Activated naive CD8-positive, alpha-beta T cell treated with anti-CD3 and anti-CD28 coated beads, Interleukin-2, amount 50 U/mL, for 16 hours (primary cell): ENCODE results near the gene DKK3.

Experiments
- DNase-seq: peaks from one replicate; pipeline ENCODE4 v3.0.0-alpha.2; 2020; ENCODE audit warnings: low read depth, low spot score

The DKK3 gene

GRCh38 chr11:11946180-11946579, 62.2 kb downstream of the DKK3 start:
- no peak for DNase-seq

DNA sequence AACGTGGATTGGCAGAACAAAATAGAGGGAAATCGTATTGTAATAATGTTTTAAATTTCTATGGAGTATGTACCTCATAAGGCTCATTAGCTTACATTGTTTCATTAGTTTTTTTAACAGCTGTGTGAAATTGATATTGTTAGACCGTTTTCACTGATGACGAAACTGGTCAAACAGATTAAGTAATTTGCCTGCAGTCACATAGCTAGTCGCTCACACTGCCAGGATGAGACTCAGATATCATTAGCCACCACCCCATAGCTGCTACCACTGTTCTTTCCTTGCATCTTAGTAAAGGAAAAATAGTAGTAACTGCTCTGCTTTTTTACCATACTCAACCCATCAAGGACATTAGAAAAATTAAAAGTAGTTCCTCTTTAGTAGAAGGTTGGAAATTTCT, 64.0 kb downstream of the DKK3 start:
- DNase-seq = no peak

DNA sequence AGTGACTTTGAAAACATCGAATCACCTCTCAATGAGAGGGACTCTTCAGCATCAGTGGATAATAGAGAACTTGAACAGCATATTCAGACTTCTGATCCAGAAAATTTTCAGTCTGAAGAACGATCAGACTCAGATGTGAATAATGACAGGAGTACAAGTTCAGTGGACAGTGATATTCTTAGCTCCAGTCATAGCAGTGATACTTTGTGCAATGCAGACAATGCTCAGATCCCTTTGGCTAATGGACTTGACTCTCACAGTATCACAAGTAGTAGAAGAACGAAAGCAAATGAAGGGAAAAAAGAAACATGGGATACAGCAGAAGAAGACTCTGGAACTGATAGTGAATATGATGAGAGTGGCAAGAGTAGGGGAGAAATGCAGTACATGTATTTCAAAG, 65.8 kb downstream of the DKK3 start:
- DNase-seq = no peak

DNA sequence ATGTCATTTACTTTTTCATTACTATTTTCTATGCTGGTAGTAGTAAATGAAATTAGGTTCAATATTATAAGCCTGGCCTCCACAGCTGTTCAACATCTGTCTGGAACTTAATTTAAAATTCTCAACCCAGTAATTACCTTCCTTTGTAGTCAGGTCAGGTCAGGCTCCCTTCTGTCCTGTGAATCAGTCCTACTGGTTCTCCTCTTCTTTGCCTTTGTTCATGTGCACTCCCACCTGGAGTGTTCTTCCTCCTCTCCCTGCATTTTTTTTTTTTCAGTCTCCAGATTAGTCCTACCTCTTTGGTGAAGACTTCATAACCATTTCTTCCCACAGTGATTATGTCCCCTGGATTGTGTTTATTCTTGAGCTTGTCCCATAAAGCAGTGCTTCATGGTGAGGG, 67.9 kb downstream of the DKK3 start:
- DNase-seq = no peak

- DNase-seq = no peak
These were observed 70.5 kb downstream of the DKK3 start for GRCh38 chr11:11937957-11938356.

GRCh38 chr11:11937433-11937832, 71.0 kb downstream of the DKK3 start:
- DNase-seq = no peak

GRCh38 chr11:11935536-11935935, 72.9 kb downstream of the DKK3 start:
- no peak for DNase-seq

- DNase-seq = no peak
These were observed 76.9 kb downstream of the DKK3 start for GRCh38 chr11:11931461-11932055.

GRCh38 chr11:11929920-11930319, 78.5 kb downstream of the DKK3 start:
- no peak for DNase-seq

DNA sequence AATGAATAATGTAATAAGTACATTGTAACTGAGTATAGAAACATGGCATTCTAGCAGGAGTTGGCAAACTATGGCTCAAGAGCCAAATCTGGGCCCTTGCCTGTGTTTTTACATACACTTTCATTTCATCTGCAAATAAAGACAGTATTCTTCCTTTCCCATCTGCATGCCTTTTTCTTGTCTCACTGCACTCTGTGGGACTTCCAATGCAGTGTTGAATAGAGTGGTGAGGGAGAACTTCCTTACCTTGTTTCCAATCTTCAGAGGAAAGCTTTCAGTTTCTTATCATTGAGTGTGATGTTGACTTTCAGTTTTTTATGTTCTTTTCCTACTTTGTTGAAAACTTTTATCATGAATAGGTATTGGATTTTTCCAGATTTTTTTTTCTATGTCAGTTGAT, 84.6 kb downstream of the DKK3 start:
- no peak for DNase-seq

- no peak for DNase-seq
These were observed 91.4 kb downstream of the DKK3 start for GRCh38 chr11:11916981-11917399.

GRCh38 chr11:11915625-11916024, 92.8 kb downstream of the DKK3 start:
- no peak for DNase-seq

DNA sequence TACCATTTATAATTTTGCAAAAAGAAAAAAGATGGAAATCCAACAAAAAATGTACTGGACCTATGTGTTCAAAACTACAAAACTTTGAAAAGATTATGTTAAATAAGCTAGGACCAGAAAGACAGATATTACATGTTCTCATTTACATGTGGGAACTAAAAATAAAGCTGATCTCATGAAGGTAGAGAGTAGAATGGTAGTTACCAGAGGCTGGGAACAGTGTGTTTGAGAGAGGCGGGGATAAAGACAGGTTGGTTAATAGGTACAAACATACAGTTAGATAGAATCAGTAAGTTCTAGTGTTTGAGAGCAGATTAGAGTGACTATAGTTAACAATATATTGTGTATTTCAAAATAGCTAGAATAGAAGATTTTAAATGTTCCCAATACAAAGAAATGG, 95.0 kb downstream of the DKK3 start:
- no peak for DNase-seq
